G401.6 (cell line): ENCODE measurements around the gene CHRNA5.

ENCODE experiments used
- FAIRE-seq: peaks from 2 replicates; lab custom pipeline; 2012; peaks lifted over from hg19 to GRCh38; lab: Jason Lieb, UNC

CHRNA5 gene

DNA sequence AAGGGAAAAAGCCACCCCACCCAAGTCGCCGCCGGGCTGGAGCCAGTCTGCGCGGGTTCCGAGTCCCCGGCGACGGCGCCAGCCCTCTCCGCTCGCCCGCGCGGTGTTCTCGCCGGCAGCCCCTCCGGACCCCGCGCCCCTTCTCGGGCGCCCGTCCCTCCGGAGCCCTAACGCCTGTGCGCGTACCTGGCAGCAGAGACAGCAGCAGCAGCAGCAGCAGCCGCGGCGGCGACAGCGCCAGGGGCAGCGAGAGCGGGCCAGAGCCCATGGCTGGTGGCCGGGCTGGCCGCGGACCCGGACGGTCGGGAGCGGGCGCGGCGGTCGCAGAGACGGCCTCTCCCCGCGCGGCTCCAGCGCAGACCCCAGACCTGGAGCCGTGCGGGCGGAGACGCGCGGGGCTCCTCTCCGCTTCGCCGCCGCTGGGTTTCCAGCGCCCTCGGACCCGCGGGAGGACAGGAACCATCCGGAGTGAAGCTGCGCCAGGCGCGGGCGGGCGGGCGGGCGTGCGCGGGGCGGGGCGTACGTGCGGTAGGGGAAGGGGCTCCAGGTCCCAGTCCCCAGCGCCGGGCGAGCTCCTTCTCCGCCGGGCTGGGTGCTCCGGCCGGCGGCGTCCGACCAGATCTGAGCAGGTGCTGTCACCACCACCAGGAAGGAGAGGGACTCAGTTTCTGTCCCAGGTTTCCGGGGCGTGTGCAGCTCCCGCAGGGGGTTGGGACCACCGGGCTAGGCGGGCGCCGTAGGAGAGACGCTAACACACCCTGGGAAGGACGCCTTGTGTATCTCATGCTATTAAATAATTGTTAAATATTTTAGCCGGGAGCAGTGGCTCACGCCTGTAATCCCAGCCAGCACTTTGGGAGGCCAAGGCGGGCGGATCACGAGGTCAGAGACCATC is 55.5 kb downstream of the CHRNA5 start, which contains the start of gene CHRNA3:
TSS of gene CHRNA3 (minus strand) at position 470 of the 895 bp plus-strand sequence. CDS start at position 268, 202 bp downstream.
- no peak for FAIRE-seq

DNA sequence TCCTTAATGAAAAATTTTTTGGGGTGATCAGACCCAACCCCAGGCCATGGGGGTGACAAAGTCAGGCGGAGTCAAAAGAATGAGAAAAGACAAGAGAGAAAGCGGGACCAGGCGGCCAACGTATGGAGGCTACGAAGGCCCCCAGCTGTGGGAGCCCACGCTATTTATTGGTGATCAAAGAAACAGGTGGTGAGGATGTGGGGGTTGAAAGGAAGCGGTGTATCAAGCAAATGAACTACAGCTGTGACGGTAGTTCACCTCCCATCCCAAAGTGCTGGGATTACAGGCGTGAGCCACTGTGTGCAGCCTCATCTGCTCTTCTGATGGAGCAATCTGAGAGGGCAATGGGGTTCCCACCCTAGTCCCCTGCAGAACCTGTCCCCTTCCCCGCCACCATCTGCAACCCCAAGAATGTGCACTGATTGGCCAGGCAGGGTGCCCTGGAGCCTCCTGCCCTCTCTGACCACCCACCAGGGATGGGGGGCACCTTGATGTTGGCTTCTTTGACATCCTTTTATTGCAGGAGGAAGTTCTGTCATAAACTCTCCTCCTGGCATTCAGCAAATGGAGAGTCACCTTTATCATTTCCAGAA is 56.6 kb downstream of the CHRNA5 start:
- no peak for FAIRE-seq

GRCh38 chr15:78623786-78624497 is 58.6 kb downstream of the CHRNA5 start:
- no peak for FAIRE-seq

DNA sequence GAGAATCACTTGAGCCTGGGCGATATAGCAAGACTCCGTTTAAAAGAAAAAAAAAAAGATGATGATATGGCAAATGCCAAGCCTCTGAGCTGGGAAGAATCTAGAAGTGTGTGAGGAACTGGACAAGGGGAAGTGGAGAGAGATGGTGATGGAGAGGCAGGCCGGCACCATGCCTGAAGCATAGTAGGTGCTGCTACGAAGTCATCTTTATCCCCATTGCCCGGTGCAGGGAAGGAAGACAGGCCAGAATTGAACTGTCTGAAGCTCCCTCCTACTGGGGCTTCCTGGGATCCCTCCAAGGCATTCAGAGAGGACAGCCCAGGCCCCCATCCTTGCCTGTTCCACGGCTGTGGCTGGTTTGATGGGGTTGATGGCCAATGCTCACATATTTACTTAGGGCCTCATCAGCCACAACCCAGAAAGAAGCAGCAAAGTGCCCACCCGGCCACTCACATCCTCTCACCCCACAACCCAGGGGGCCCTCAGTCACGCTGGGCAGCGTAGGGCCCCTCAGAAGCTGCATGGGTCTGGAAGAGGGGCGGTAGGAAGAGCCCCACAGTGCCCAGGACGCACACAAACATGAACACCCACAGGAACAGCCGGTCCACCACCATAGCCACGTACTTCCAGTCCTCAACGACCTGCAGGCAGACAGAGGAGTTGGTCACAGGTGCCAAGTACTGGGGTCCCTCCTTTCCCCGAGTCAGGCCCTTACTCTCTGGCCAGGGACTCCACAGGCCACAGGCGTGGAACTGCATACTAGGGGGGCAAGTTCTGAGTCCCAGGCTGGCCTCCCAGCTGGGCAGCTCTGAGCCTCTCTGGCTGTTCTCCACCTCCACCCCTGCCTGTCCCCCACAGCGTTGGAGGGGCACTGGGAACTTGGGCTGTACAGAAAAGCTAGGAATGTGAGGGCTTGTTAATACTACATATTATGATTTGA is 59.6 kb downstream of the CHRNA5 start:
- no peak for FAIRE-seq

- FAIRE-seq, result no peak
These were observed 60.4 kb downstream of the CHRNA5 start for GRCh38 chr15:78625606-78626280.

- FAIRE-seq, result no peak
These were observed 61.2 kb downstream of the CHRNA5 start for GRCh38 chr15:78626381-78626995.

- FAIRE-seq, result no peak
These were observed 62.0 kb downstream of the CHRNA5 start for GRCh38 chr15:78627348-78627747.

DNA sequence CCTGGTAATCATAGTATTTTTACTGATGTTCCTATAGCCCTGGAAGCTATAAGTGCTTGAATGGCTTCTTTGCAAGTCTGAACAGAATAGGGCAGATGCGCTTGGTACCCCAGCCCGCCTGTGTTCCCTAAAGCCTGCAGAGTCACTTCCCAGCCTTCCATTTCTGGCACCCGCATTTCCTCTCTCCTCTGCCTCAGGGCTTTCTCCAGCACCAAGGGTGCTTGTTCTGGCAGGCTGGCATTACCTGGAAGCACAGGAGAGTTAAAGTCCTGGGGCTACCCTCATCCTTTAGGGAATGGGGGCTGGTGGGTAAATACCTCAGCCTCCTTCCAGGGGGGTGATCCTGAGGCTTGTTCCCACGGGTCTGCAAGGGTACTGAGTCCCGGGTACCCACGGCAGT is 62.9 kb downstream of the CHRNA5 start:
- no peak for FAIRE-seq

DNA sequence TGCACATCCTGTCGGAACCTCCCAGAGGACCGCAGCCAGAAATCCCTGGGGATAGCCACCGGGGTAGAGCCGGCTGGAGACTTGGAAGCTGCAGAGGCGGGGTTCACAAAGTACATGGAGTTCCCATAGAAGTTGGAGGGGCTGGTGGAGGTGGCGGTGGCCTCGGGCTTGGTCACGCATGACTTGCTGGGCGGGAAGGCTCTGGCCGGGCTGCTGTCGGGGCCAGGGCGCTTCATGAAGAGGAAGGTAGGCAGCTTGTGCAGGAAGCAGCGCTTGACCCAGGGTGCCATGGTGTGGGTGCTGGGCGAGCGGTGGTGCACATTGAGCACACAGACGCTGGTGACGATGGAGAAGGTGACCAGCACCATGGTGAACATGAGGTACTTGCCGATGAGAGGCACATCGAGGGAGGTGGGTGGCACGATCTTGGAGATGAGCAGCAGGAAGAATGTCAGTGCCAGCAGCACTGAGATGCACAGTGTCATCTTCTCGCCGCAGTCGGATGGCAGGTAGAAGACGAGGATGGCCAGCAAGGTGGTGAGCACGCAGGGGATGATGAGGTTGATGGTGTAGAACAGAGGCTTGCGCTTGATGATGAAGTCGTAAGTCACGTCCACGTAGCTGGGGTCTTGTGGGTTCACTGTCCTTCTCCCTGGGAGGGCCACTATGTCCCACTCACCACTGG is 63.9 kb downstream of the CHRNA5 start:
- no peak for FAIRE-seq

GRCh38 chr15:78629716-78630065 is 64.4 kb downstream of the CHRNA5 start:
- FAIRE-seq, result no peak

- no peak for FAIRE-seq
These were observed 65.7 kb downstream of the CHRNA5 start for GRCh38 chr15:78630886-78631633.

GRCh38 chr15:78633348-78633747 is 68.0 kb downstream of the CHRNA5 start:
- no peak for FAIRE-seq

DNA sequence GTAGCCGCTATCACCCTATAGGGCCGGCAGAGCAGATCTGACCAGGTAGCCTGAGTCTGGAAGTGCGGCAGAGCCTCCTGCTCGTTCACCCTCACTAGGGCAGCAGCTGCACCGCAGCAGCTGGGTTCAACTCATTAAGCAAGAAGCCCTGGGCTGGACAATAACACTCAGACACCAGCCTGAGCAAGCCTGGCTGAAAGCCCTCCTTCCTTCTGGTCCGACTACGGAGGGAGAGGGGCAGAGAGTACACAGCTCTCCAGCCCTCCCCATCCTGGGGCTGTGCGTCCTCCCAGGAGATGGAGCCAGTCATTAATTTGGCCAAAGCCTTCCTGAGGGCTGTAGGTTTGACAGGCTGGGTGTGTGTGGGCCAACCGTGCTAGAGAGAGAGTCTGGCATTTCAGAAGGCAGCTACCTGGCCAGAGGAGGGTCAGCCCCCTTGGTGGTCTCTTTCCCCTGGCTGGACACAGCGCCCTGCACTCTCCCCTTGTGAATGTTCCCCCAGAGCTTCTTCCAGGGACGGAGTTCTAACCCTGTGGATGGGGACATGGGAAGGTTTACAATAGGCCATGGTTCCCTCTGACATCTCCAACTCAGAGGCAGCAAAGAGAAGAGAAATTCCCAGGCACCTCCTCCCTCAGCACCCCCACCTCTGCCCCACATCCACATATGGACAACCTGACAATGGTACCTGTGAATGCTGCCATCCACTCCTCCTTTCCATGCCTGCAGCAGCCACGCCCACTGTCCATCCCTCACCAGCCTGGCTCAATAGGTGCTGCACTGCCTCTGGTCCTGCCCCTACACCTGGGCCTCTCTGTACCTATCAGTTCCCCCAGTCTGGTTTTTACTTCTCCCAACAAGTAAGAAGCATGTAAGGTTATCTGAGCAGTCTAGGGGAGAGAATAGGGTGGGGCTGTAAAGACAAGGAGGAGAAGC is 69.2 kb downstream of the CHRNA5 start:
- no peak for FAIRE-seq

DNA sequence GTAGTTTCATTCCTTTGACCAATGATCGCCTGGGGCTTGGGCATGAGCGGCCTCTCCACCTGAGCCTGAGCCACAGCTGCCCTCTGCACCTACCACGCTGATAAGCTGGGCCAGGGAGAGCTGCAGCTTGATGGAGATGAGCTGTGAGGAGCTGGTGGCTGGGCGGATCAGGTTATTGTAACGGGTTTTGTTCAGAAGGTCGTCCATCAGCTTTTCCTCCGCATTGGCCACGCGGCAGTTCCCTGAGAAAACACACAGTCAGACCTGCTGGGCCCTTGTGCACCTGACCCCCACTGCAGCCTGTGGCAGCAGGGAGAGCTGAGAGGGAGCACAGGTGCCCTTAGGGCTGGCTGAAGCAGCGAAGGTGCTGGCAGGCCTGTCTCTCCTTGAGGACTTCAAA is 70.0 kb downstream of the CHRNA5 start:
- FAIRE-seq, result no peak

DNA sequence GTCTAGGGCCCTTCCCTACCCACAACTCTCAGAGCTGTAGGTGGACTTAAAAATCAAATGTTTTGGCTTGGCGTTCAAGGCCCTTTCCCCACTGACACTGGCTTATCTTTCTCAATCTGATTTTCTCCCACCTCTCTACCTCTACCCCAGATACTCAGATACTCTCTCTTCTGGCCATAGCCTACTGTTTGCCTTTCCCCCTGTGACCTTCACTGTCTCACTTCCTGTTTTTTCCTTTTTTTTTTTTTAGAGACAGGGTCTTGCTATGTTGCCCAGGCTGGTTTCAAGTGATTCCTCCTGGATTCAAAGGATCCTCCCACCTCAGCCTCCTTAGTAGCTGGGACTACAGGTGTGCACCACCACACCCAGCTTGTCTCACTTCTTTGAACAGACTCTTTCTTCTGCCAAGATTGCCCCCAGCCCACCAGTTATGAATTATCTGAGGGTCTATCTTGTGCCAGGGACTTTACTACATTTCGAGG is 71.1 kb downstream of the CHRNA5 start:
- no peak for FAIRE-seq

DNA sequence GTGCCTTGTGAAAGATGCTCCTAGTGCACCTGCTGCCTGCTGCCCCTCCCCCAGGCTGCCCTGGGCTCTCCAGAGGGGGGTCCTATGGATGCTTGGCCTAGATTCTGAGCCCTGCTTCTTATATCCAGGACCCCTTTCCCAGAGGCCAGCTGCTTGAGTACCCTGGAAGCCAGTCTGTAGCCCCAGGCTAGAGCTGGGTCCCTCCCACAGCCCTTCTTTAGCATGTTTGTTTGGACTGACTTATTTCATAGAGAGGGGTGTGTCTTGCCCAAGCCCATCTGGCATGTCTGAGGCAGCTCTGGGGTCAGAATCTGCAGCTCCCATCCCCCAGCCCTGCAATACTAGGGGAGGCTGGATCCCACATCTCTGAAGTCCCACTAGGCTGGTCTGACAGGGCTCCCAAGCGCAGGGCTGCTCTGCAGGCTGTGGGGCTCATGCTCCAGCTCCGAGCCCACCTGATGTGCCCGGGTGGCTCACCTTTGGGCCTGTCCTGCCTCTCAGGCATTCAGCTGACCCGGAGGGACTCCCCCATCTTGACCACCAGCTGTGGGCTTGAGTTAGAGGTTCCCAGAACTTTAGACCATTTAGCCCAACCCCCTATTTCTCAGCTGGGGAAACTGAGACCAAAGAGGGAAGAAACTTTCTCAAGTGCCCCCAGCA is 72.6 kb downstream of the CHRNA5 start:
- no peak for FAIRE-seq

- FAIRE-seq, result peak; percentile 19
These were observed 73.5 kb downstream of the CHRNA5 start for GRCh38 chr15:78638658-78639314.
